NCI-H1105 (cell line): Measurements from ENCODE around the gene GALNTL6.

ENCODE experiments used
- DNase-seq: peaks from one replicate; lab custom pipeline; 2025; lab: John Stamatoyannopoulos, UW

The GALNTL6 gene

DNA sequence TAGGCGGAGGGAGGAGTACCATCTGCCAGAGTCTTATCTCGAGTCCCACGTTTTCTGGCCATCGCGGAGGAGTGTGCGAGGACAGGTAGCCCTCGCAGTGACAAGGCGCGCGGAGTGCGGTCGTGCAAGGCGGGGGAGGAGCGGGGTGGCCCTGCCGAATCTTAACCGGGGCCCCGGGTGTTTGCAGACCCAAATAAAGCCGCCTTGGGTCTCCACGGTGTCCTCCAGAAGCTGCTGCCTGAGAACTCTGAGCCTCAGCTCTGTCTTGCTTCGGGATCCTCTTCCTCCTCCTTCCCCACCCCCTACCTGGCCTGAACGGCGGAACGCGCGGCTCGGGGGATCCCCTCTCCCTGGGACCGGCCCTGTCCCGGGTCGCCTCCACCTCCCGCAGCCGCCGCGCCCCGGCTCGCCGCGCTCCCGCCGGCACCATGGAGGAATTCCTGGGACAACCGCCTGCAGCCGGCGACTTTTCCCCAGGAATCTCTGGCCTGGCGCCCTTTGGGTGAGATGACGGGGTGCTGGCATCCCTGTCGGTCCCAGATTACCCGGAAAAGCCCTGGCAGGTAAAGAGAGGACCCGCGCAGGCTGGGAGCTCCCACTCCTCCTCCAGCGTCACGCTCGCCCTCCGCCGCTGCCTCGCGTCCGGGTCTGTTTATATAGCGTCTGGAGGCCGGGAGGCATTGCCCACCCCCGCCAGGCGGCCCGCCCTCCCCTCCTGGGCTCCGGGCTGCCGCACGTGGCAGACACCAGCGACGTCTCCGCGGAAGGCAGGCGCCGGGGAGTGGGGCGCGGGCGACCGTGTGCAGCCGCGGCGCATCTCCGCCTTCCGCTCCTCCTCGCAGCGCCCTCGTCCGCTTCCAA is at the start of gene GALNTL6:
Gene GALNTL6 (plus strand): TSS at position 740 of the 861 bp plus-strand sequence.
- DNase-seq = peak; percentile 18

DNA sequence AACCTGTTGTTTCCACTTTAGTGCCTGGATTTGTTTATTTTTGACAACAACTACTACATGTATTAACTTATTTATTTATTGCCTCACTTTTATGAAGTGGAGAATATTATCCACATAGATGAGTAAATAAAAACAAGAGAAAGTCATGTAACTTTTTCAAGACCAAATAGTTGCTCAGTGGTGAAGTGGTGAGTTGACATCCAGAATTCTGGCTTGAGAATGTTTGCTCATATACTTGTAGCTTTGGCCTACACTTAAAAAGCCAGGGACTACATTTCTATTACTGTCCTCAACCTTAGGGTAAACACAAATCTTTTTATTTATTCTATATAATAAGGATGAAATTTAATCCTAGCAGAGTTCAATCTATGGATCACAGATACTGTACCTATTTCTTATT is 47.7 kb upstream of the GALNTL6 start:
- DNase-seq = no peak

DNA sequence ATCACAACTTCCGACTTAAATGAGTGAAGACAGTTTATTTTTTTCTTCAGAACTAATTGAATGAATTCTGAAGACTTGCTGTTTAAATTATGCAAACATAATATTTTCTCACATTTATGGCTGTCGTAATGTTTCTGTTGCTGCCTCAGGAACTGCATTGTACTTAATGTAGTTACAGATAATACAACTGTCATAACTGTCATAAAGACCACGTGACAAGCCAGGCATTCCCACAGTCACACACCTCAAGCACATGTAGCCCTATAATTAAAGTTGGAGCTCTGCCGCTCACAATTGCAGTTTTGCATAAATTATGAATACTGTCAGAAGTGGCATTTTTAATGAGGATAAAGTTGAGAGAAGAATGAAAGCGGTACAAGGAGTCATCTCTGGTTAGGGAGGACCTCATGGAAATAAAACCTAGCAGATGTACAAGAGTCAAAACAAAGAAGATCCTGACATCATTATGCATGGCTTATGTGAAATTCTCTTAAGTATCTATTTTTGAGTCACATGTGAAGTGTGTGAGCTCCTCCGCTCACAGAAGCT is 38.5 kb upstream of the GALNTL6 start:
- no peak for DNase-seq

DNA sequence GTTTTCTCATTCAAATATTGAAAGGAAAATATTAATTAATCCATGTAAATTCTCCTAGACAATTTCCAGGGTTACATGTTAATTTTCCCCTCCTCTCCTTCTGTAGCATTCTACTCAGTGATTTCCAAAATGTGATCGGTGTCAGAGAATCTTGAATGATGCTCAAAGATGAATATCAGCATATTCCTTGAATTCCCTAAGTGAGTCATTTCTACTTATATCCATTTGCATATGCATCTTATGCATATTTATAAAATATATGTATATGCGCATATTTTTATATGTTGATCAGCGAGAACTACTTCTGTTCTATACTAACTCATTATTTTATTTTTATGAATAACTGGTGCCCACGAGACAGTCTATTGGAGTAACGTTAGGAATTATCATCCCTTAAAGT is 33.9 kb upstream of the GALNTL6 start:
- no peak for DNase-seq

DNA sequence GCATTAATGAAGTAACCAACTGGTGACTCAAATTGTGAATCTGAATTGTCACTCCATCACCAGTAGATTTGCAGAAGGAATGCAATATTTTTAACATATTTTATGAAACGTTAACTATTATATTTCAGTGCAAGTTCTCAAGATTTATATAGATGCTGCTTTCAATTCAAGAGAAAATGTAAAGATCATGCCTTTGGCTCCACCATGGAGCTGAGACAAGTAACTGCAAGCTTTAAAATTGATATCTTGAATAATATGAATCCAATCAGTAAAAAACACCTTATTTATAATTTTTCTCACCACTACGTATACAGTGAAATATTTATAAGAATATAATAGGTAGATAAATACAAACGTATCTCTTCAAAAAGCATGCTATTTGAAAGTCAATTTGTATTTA is 27.8 kb upstream of the GALNTL6 start:
- no peak for DNase-seq

DNA sequence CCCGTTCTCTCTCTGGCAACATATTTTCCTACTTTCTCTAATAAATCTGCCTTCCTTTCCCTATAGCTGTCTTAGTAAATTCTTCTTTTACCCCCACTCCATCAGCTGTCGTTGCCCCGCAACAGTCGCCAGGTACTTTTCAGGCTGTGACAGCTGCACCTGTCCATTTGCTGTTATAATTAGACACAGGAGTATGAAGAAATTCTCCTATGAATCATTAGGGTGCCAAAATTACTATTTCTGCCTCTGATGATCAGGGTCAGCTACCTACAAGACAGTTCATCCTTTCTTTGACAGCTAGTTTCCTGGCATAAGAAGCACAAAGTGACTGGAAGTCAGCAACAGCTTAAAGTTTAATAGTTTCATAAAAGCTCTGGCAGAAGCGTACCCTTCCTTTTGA is 19.5 kb upstream of the GALNTL6 start:
- DNase-seq = peak; percentile 26

DNA sequence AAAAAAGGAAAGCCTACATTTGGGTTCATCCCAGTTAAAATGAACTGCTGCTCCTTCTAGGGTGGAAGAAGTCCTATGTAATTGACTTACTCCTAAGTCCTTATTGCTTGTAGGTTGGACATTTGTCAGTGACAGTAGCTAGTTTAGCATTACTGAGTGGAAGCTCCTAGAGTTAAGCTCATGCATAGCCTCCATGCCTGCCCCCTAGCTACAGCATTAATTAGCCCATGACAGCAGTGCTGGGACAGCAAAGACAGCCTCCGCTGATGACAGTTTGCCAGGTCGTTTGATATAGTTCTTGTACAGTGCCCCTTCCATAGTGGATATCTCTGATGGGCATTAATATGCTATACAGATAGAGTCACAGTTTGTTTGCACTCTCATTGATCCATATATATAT is 18.7 kb upstream of the GALNTL6 start:
- DNase-seq = no peak

DNA sequence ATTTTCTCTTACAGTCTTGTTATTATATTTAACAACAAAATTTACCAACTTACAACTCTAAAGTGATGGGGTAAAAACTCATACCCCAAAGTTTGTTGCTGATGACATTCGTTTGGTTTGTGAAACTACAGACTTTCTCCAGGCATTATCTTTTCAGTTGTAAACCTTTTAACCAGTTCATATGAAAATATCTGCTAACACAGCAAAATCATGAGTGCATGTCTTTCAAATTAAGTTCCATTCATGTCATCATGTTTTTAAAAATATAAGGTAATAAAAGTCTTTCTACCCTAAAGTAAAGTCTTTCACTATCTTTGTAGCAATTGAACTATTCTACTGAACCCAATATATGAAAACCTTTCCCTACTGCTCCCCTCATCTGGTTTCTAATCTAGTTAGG is 3.4 kb upstream of the GALNTL6 start:
- no peak for DNase-seq

DNA sequence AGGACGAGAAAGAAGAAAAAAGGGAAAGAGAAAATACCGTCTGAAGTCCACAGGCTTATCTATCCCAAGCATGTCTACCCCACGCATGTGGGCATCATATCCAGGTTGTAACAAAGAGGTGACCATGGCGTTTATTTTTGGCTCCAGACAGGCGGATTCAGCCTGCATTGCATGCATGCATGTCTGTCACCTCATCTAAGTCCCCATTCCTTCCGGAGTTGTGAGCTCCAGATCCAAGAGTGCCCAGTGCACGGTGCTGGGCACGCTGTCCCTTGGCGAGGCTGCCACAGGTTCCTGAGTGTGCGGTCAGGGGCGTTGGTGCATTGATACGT is 905 bp upstream of the GALNTL6 start:
- DNase-seq = no peak

DNA sequence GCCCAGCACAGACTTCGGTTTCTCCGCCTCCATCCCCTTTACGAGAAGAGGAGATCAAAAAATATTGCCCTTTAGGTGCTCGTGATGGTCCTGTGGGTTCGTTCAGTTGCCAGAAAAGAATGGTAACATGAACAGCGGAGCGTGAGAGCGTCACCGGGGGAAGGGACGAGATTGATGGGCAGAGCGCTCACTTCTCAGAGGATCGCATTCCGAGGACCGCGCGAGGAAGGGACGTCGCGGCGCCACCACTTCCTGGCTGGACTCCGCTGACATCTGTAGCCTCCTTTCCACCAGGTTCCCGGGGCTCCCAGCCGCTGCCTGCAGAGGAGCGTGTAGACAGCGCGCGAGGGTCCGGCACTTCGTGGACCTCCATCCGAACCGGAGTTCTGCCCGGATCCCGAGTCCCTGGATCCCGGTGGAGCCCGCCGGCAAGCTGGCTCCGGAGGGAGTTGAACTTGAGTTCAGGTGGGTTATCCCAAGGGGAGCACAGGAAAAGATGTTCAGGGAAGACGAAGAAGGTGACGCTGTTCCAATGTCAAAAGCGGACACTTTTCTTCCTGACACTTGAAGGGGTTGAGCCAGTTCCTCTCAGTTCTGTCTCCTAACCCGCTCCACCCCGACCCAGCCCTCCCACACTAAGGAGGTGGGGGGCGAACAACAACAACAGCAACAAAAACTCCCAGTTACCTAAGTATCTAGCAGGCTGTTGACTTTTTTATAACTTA is 484 bp downstream of the GALNTL6 start:
- no peak for DNase-seq

DNA sequence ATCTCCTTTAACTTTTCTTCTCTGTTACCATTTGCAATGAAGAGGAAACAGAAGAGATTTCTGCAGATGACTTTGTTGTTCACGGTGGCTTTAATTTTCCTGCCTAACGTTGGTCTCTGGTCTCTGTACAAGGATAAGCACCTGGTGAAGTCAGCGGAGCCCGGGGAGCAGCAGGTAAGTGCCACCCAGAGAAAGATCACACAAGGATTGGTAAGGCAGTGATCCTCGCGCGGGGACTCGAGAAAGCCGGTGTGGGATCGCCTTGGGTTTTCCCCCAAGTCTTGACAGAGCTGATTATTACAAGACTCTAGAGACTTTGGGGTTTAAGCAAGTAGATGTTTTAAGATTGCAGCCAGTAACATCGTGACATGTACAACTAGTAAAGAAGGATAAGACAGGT is 1.3 kb downstream of the GALNTL6 start:
- no peak for DNase-seq

DNA sequence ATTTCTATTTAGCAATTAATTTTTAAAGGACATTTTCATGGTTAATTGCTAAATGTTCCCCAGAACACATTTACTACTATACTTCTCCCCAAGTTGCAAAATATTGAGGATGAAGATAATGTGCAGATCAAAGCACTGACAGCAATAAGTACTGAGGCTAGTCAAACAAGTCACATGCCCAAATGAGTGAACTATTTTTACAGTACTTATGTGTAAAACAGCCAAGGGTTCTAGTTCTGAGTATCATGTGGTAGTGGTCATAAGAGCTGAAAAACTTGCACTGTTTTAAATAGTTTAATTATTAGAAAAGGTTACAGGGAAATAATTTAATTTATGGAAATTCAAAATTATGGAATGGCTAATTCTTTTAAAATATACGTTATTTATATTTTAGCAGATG is 3.8 kb downstream of the GALNTL6 start:
- no peak for DNase-seq

DNA sequence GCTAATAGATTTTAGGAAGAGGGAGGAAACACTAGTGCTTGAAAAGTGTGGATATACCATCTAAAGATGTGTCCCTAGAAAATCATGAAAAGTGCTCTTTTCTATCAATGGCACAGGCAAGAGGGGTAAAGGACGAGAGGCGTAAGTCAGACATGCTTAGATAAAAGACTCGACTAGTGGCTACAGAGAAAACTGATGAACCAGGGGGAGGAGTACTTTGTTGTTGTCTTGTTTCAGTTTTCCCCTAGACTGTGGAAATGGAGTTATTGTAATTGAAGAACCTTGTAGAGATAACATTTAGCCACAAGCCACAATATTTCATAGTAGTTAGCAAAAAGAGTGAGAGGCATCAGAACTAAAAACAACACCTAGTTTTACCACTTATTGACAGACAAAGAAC is 21.4 kb downstream of the GALNTL6 start:
- DNase-seq = no peak

DNA sequence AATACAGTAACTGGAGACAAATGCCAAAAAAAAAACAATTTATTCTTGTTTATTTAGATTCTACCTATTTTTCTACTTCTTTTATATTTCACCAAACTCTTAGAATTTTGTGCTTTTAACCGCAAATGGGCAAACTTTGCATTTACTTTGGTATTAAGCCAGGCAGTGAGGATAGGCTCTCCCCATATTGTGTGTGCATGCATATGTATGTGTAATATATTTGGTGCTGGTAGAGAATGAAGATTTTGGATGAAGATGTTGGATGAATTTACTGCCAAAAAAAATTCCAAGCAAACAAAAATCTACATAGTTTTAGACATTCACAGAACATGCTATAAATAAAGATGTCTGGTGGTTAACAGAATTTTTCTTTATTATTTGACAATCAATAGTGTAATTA is 30.3 kb downstream of the GALNTL6 start:
- DNase-seq = no peak

DNA sequence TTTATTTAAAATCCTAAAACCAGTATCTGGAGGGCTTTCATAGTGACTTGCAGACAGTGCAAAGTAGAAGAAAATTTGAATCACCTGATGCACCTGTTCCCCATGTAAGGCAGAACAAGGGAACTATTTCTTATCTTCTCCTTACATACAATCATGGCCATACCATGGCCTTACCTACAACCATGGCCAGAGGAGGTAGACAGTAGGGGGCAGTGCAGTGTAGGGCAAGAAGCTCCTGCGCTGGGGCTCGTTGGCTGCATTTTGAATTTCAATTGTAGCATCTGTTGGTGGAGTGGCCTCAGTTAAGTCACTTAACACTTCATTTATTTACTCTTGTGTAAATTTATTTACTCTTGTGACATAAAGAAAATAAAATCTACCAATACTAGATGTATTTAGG is 33.0 kb downstream of the GALNTL6 start:
- DNase-seq = no peak

DNA sequence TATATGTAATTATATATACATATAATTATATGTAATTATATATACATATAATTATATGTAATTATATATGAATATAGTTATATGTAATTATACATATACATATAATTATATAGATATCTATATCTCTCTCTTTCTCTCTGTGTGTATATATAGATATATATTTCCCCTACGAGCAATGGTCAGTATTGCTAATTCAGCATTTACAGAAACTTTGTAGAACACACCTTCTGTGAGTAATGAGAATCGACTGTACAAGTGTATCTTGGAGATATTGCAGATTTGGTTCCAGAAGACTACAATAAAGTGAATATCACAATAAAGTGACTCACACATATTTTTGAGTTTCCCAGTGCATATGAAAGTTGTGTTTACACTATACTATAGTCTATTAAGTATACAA is 33.7 kb downstream of the GALNTL6 start:
- DNase-seq = no peak

DNA sequence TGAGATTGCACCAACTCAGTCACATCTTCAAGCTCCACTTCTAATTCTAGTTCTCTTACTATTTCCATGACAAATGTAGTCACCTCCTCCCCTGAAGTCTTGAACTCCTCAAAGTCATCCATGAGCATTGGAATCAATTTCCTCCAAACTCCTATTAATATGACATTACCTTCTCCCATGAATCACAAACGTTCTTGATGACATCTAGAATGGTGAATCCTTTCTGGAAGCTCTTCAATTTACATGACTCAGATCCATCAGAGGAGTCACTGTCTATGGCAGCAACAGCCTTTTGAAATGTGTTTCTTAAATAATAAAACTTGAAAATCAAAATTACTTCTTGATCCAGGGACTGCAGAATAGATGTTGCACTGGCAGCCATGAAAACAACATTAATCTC is 34.5 kb downstream of the GALNTL6 start:
- DNase-seq = no peak

DNA sequence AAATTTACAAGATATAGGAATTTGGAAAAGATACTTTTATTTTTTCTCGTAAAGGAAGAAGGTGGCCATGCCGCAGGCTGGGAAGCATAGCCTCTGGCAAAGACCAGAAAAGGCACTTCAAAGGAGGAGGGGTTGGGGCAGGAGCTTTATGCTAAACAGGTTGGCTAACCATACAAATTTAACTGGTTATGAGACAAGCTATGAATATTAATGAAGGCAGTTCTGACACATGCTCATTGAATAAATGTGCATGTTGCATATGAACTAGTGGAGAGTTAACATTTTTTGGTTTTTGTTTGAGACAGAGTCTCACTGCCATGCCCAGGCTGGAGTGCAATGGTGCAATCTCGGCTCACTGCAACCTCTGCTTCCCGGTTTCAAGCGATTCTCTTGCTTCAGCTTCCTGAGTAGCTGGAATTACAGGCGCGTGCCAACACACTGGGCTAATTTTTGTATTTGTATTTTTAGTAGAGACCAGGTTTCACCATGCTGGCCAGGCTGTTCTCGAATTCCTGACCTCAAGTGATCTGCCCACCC is 36.5 kb downstream of the GALNTL6 start:
- no peak for DNase-seq

DNA sequence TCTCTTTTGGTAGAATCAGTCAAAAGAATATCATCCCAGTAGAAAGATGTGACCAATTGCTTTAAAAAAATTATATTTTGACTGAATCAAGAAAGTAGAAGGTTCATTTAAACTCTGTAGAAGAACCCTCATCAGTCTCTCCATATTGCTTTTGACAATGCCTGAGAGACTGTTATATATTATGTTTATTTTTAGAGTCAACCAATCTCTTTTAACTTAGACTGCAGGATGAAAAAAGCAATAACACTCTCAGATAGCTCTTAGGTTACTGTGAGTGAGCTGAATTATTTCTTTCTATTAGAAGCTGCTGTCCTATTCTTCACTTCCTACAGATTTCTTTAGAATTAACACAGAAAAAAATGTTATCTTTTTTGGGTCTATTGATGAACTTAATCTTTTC is 38.1 kb downstream of the GALNTL6 start:
- no peak for DNase-seq

DNA sequence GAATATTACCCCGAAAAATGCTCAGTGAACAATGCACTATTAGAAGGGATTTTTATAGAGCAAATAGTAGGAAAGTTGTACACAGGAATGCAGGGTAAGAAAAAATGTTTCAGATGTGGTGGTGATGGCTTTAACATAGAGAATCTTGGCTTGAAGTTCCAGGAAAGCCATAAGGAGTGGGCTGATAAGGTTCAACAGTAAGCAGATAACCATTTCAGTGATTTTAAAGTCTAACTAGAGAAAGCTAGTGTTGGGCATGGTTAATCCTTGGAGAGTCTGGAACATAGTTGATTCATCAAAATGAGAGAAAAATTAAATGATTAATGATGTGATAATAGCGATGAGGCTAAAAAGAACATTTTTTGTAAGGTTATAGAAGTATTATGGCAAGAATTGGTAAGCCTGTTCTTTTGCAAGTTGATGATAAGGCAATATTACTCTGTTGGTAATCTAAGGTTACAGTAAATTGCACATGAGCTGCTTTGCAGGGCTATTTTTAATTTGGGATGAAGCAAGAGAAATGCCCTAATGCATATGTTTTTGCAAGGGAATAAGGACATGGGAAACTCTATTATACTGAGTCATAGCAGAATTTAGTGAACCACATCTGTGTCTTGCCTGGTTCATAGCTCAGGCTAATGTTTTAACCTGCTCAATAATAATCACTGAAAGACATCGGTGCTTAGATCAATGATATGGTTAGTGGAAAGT is 44.3 kb downstream of the GALNTL6 start:
- DNase-seq = no peak

DNA sequence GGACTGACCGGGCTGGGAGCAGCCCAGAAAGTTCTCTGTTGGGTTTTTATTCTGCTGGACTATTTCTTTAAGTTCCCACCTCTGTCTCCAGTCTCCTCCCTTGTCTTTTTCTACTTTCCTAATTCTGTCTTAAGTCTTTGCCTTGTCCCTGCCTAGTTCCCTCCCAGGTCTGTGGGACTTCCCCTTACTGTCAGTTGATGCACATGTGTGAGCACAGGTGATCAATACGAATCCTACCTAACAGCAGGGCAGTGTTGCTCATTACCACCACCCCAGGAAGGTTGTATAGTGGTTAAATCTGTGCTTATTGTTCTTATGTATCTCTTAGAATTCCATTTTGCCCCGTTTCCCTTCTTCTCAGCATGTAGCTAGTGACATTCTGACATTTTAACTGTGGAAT is 62.1 kb downstream of the GALNTL6 start:
- no peak for DNase-seq

DNA sequence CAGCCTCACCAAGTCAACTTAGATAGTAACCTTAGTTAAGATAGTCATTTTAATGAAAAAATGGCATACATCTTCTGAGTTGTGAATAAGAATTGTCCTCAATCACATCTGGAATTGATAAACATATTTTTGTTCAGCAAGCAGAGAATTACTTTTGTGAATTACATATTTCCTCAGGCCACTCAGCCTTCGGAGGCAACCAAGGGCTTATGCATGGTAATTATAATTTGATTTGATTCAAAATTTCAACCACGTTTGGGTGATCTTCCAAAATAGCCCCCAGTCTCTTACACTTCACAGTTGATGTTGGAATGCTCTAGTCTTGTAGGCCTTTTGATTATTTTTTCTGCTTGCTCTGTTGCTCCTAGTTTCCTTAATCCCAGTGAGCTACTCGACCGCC is 63.4 kb downstream of the GALNTL6 start:
- no peak for DNase-seq

DNA sequence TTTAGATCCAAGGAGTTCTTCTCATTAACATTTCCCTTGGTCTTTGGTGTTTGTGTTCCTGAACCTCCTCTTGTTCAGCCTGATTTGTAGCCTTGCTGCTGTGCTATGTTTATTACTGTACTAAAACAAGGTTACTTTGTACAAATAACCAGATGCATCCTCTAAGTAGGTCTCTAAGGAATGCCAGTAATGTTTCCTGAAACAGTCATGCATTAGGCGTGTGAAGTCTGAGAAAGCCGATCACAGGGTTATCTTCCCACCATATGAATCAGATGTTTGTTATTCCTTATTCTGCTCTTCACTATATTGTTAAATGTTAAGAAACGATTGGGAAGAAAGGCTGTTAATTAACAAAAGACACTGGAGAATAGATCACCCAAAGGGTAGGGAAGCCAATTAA is 66.9 kb downstream of the GALNTL6 start:
- DNase-seq = no peak
